Neuronal stem cell (in vitro differentiated cells): ENCODE data around the gene NT5DC2.

Experiments used
- DNase-seq: peaks from one replicate; pipeline ENCODE4 v3.0.0-alpha.2; 2013; ENCODE audit warnings: low spot score
- H2AFZ ChIP-seq: one replicate; pipeline ENCODE4 v1.6.1; 2013; ENCODE audit warnings: mild to moderate bottlenecking, low read length, inconsistent platforms
- H2AK5ac ChIP-seq: 2 replicates; pipeline ENCODE4 v1.6.1; 2013; ENCODE audit warnings: low read depth, mild to moderate bottlenecking, inconsistent platforms, low read length, moderate library complexity, mixed read lengths
- H2BK120ac ChIP-seq: 2 replicates; pipeline ENCODE4 v1.6.1; 2013; ENCODE audit warnings: low read depth, mild to moderate bottlenecking, inconsistent platforms, low read length, moderate library complexity, mixed read lengths
- H2BK12ac ChIP-seq: one replicate; pipeline ENCODE4 v1.6.1; 2013; ENCODE audit warnings: low read length, inconsistent platforms
- H2BK15ac ChIP-seq: 2 replicates; pipeline ENCODE4 v1.6.1; 2013; ENCODE audit warnings: mild to moderate bottlenecking, low read length, inconsistent platforms, mixed read lengths
- H2BK5ac ChIP-seq: one replicate; pipeline ENCODE4 v1.6.1; 2013; ENCODE audit warnings: inconsistent platforms, mild to moderate bottlenecking, low read length, moderate library complexity
- H3K14ac ChIP-seq: one replicate; pipeline ENCODE4 v1.6.1; 2013; ENCODE audit warnings: low read length, inconsistent platforms
- H3K18ac ChIP-seq: 2 replicates; pipeline ENCODE4 v1.6.1; 2013; ENCODE audit warnings: low read length, inconsistent platforms
- H3K23ac ChIP-seq: 2 replicates; pipeline ENCODE4 v1.6.1; 2013; ENCODE audit warnings: low read depth, mild to moderate bottlenecking, mixed read lengths, low read length, inconsistent platforms; ENCODE audit not compliant: poor library complexity
- H3K27ac ChIP-seq: replicated peaks from 3 replicates; pipeline ENCODE4 v1.5.1; 2013; ENCODE audit warnings: low read length, inconsistent platforms
- H3K27me3 ChIP-seq, 3 experiments: 2 replicates each; pipeline ENCODE4 v1.6.1; 2013; ENCODE audit warnings: low read length in 3 of 3, mild to moderate bottlenecking in 2 of 3, inconsistent platforms in 1 of 3, low read depth in 1 of 3, mixed read lengths in 1 of 3, moderate library complexity in 1 of 3; ENCODE audit not compliant: control insufficient read depth in 3 of 3, insufficient read depth in 3 of 3
- H3K36me3 ChIP-seq, 2 donors: replicated peaks in 1 of 2; 2 replicates each; pipeline ENCODE4 v1.6.1; 2013; ENCODE audit warnings: low read length in 2 of 2; ENCODE audit not compliant: control insufficient read depth in 2 of 2, insufficient read depth in 2 of 2
- H3K4ac ChIP-seq: 2 replicates; pipeline ENCODE4 v1.6.1; 2013; ENCODE audit warnings: inconsistent platforms, mild to moderate bottlenecking, low read length, moderate library complexity
- H3K4me1 ChIP-seq, 2 donors: 1 replicate in 1 of 2; 2 replicates in 1 of 2; pipeline ENCODE4 v1.6.1; 2013; ENCODE audit warnings: low read length in 2 of 2, low read depth in 1 of 2; ENCODE audit not compliant: control insufficient read depth in 2 of 2, insufficient read depth in 1 of 2
- H3K4me2 ChIP-seq: one replicate; pipeline ENCODE4 v1.6.1; 2013; ENCODE audit warnings: mild to moderate bottlenecking, low read length, inconsistent platforms; ENCODE audit not compliant: insufficient read depth, poor library complexity, severe bottlenecking
- H3K4me3 ChIP-seq, 2 donors: 2 replicates each; pipeline ENCODE4 v1.5.1; 2013; ENCODE audit warnings: low read length in 2 of 2, mild to moderate bottlenecking in 2 of 2, inconsistent platforms in 1 of 2, moderate library complexity in 1 of 2
- H3K79me1 ChIP-seq: one replicate; pipeline ENCODE4 v1.6.1; 2013; ENCODE audit warnings: low read depth, mild to moderate bottlenecking, inconsistent platforms, low read length, moderate library complexity
- H3K9ac ChIP-seq: one replicate; pipeline ENCODE4 v1.6.1; 2013; ENCODE audit warnings: mild to moderate bottlenecking, low read depth, low read length, inconsistent platforms; ENCODE audit not compliant: poor library complexity
- H3K9me3 ChIP-seq, 2 donors: replicated peaks in 1 of 2; 2 replicates each; pipeline versions ENCODE3 to v1.6.1; 2013; ENCODE audit warnings: low read length in 2 of 2, mild to moderate bottlenecking in 2 of 2, inconsistent platforms in 1 of 2, low read depth in 1 of 2, mixed read lengths in 1 of 2, moderate library complexity in 1 of 2; ENCODE audit not compliant: control insufficient read depth in 2 of 2, insufficient read depth in 1 of 2
- H4K8ac ChIP-seq: one replicate; pipeline ENCODE4 v1.6.1; 2013; ENCODE audit warnings: low read depth, mild to moderate bottlenecking, inconsistent platforms, low read length, moderate library complexity
- H4K91ac ChIP-seq: one replicate; pipeline ENCODE4 v1.6.1; 2013; ENCODE audit warnings: low read length, low read depth, mild to moderate bottlenecking, inconsistent platforms; ENCODE audit not compliant: poor library complexity
- WGBS, 2 donors: extraction: QIAGEN DNeasy Blood & Tissue Kit; methylation state at CpG; one replicate each; pipeline ENCODE4 v1.1.7; 2013; ENCODE audit warnings: missing lambda C conversion rate in 2 of 2, mixed read lengths in 1 of 2; ENCODE audit not compliant: insufficient read length in 2 of 2, insufficient replicate concordance in 1 of 2; ENCODE audit errors: extremely low coverage in 2 of 2; 5-methylcytosine and 5-hydroxymethylcytosine counted together

NT5DC2 gene

DNA sequence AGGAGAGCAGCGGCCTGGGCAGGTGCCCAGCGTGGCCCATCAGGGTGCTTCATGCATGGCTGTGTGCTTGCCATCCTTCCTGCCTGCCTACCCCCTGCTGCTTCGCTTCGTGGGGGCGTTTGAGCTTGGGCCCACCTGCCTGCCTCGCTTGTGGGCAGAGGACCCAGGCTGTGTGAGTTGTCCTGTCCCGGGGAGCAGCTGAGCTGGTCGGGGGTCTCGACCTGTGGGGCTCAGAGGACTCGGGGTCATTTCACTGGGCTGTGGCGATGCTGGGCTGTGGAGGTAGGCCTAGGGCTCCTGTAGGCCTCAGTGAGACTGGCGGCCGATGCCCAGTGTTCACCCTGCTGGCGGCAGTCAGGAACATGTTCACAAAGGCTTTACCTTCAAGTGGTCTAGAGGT is 50.6 kb downstream of the NT5DC2 start:
- Histone ChIP-seq H2BK120ac (peak overlapping the region; percentile 19), H3K4me1 (peaks cover 4 to 18% of the 10 kb centered on the region in 2 donors), H3K4me3 (no peak overlapping the region), H3K79me1 (peaks cover 1% of the 10 kb centered on the region), H3K4ac (no peak overlapping the region), H3K9ac (peak overlapping the region; percentile 78), H2BK5ac (peak overlapping the region; percentile 26), H3K27ac (no peak overlapping the region), H4K8ac (no peak overlapping the region), H3K9me3 (no peaks in the 10 kb centered on the region), H3K27me3 (no peaks in the 10 kb centered on the region), H2AK5ac (no peak overlapping the region), H3K18ac (no peak overlapping the region), H3K36me3 (peaks cover 74 to 98% of the 10 kb centered on the region in 2 donors), H3K23ac (peak overlapping the region; percentile 82), H3K4me2 (no peak overlapping the region), H2BK12ac (no peak overlapping the region), H2BK15ac (no peak overlapping the region), H4K91ac (no peak overlapping the region), H3K14ac (peak overlapping the region; percentile 58), H2AFZ (no peak overlapping the region)
- WGBS, 2 donors: no CpG with 5 or more reads among the region's 14 CpGs
- DNase-seq: no peak

DNA sequence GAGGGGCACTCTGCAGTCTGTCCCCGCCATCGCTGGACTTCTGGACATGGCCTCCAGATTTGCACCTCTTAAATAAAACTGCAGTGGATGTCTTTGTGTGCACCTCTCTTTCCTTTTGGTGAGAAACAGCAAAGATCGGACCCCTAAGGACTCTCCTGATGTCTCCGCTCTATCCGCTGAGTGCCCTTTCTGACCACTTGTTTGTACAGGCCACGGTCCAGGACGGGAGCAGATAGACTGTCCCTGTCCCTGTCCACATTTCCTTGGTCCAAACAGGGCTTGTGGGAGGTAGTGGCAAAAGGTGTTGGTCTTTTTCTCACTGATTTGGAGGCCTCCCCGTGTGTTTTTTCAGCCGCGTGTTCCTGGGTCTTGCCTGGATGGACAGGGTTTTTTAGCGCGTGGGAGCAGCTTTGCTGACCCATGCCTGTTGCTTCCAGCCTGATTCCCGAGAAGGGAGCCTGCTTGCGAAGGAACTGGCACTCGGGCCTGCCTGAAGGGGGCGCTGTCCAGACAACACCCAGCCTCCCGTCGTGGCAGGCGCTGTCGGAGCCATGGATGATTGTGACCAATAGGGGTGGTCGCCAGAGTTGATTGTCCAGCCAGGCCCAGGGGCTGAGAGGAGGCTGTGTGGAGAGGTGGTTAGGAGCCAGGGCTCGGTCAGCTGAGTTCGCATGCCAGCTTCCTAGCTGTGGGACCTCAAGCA is 51.7 kb downstream of the NT5DC2 start:
- no peak overlapping the region for H3K4me2 ChIP-seq
- peak; percentile 12 for DNase-seq
- peak overlapping the region; percentile 82 for H3K23ac ChIP-seq
- H2BK12ac ChIP-seq: no peak overlapping the region
- H3K4me1 ChIP-seq: peaks cover 4 to 18% of the 10 kb centered on the region in 2 donors
- H2BK5ac ChIP-seq: no peak overlapping the region
- no peak overlapping the region for H2AK5ac ChIP-seq
- no peaks in the 10 kb centered on the region for H3K9me3 ChIP-seq
- H2AFZ ChIP-seq: no peak overlapping the region
- no peak overlapping the region for H3K14ac ChIP-seq
- H3K27me3 ChIP-seq: no peaks in the 10 kb centered on the region
- no peak overlapping the region for H3K18ac ChIP-seq
- H3K4me3 ChIP-seq: no peak overlapping the region
- H3K4ac ChIP-seq: no peak overlapping the region
- no peak overlapping the region for H2BK15ac ChIP-seq
- no peak overlapping the region for H2BK120ac ChIP-seq
- peaks cover 74 to 98% of the 10 kb centered on the region in 2 donors for H3K36me3 ChIP-seq
- no peak overlapping the region for H4K8ac ChIP-seq
- peaks cover 1% of the 10 kb centered on the region for H3K79me1 ChIP-seq
- no peak overlapping the region for H4K91ac ChIP-seq
- H3K27ac ChIP-seq: no peak overlapping the region
- H3K9ac ChIP-seq: no peak overlapping the region
- no CpG with 5 or more reads among the region's 23 CpGs for WGBS, 2 donors

DNA sequence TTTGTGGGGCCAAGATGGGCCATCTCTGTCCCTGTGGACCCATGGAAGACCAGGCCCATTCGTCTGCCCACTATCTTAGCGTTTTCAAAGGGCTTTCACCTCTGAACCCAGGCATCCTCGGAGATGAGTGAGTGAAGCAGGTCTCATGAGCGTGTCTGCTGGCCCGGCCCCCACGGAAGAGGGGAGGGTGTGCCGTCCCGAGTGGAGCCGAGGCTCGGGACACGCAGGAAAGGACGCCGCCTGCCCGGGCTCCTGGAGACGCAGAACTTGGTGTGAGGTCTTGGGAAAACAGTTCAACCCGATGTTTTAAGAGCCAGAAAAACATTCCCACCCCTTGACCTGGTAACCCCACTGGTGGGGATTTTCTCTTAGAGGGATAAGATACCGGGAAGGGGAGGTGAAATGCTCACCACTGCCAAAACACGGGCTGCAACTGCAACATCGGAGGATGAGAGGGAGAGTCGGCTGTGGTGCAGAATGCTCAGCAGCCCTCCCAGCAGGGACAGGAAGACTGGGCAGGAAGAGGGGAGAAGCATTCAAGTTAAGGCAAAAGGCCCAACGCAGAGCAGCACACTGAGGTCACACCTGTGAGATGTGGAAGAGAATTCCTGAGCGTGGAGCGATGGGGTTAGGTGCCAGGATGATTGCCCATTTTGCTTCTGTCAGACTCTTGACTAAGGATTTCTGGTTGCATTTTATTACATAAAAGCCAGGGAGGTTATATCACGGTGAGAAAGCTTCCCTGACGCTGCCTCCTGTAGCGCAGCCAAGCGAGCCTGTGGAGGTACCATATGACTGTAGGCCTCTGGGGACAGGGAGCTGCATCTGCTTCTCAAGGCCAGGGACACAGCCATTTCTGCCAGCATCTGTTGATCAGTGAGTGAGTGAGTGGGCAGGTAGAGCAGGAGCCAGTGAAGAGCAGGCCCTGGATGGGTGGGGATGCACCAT is 52.6 kb downstream of the NT5DC2 start:
- no peak overlapping the region for H3K23ac ChIP-seq
- H3K27ac ChIP-seq: no peak overlapping the region
- no peak overlapping the region for H2BK5ac ChIP-seq
- H2BK120ac ChIP-seq: no peak overlapping the region
- H3K9me3 ChIP-seq: no peaks in the 10 kb centered on the region
- H3K18ac ChIP-seq: no peak overlapping the region
- no peak overlapping the region for H3K4ac ChIP-seq
- no peaks in the 10 kb centered on the region for H3K27me3 ChIP-seq
- no peak overlapping the region for H3K14ac ChIP-seq
- DNase-seq: no peak
- no peak overlapping the region for H4K8ac ChIP-seq
- no peak overlapping the region for H2AK5ac ChIP-seq
- H3K4me1 ChIP-seq: peaks cover 4 to 18% of the 10 kb centered on the region in 2 donors
- no peak overlapping the region for H3K4me2 ChIP-seq
- H4K91ac ChIP-seq: no peak overlapping the region
- WGBS, 2 donors: no CpG with 5 or more reads among the region's 27 CpGs
- H3K36me3 ChIP-seq: peaks cover 75 to 98% of the 10 kb centered on the region in 2 donors
- H2BK15ac ChIP-seq: no peak overlapping the region
- H3K9ac ChIP-seq: no peak overlapping the region
- peaks cover 1% of the 10 kb centered on the region for H3K79me1 ChIP-seq
- no peak overlapping the region for H2AFZ ChIP-seq
- no peak overlapping the region for H2BK12ac ChIP-seq
- no peak overlapping the region for H3K4me3 ChIP-seq
